GM19452 (cell line): ENCODE measurements around the gene ALK.

Experiments used
- ATAC-seq: cut with Tn5 transposase; IDR thresholded peaks from one replicate; pipeline ENCODE4 v1.9.1; 2021; ENCODE audit not compliant: unreplicated experiment

Gene ALK

GRCh38 chr2:29182920-29183319, 738.5 kb downstream of the ALK start:
- ATAC-seq: no peak

- ATAC-seq: no peak
Observed at GRCh38 chr2:29182334-29182733, 739.1 kb downstream of the ALK start.

GRCh38 chr2:29175338-29175737, 746.0 kb downstream of the ALK start:
- ATAC-seq: no peak

GRCh38 chr2:29174937-29175336, 746.4 kb downstream of the ALK start:
- no peak for ATAC-seq

GRCh38 chr2:29166242-29167039, 754.9 kb downstream of the ALK start:
- no peak for ATAC-seq

- no peak for ATAC-seq
Observed at GRCh38 chr2:29165362-29166241, 755.8 kb downstream of the ALK start.

GRCh38 chr2:29164091-29164846, 757.1 kb downstream of the ALK start:
- no peak for ATAC-seq

GRCh38 chr2:29162204-29162928, 759.0 kb downstream of the ALK start:
- no peak for ATAC-seq

GRCh38 chr2:29160184-29160583, 761.2 kb downstream of the ALK start:
- ATAC-seq: no peak

- no peak for ATAC-seq
Observed at GRCh38 chr2:29159125-29159524, 762.3 kb downstream of the ALK start.

GRCh38 chr2:29157131-29157530, 764.3 kb downstream of the ALK start:
- ATAC-seq: no peak

- ATAC-seq: no peak
Observed at GRCh38 chr2:29155578-29155977, 765.8 kb downstream of the ALK start.

- no peak for ATAC-seq
Observed at GRCh38 chr2:29154610-29155009, 766.8 kb downstream of the ALK start.

- ATAC-seq: no peak
Observed at GRCh38 chr2:29147963-29148362, 773.4 kb downstream of the ALK start.

- ATAC-seq: no peak
Observed at GRCh38 chr2:29146197-29146596, 775.2 kb downstream of the ALK start.

GRCh38 chr2:29143657-29144056, 777.7 kb downstream of the ALK start:
- no peak for ATAC-seq
